ENCODE data around the gene ATP1A4.

The ATP1A4 gene

GRCh38 chr1:160177231-160177630 lies 25.8 kb downstream of the ATP1A4 start:
- DNase-seq (ENCODE audit: low read depth) = no peak

- no peak for DNase-seq (ENCODE audit: low read depth)
Observed at GRCh38 chr1:160177667-160178066, 26.3 kb downstream of the ATP1A4 start.

GRCh38 chr1:160178731-160179130 lies 27.3 kb downstream of the ATP1A4 start:
- no peak for DNase-seq (ENCODE audit: low read depth)

- DNase-seq (ENCODE audit: low read depth) = no peak
Observed at GRCh38 chr1:160179336-160179735, 27.9 kb downstream of the ATP1A4 start.

- DNase-seq (ENCODE audit: low read depth) = no peak
Observed at GRCh38 chr1:160186246-160186645, 34.8 kb downstream of the ATP1A4 start.

GRCh38 chr1:160186729-160187128 lies 35.3 kb downstream of the ATP1A4 start:
- no peak for DNase-seq (ENCODE audit: low read depth)

- DNase-seq (ENCODE audit: low read depth) = no peak
Observed at GRCh38 chr1:160187407-160187806, 36.0 kb downstream of the ATP1A4 start.

- DNase-seq (ENCODE audit: low read depth) = no peak
Observed at GRCh38 chr1:160188341-160188740, 36.9 kb downstream of the ATP1A4 start.

- DNase-seq (ENCODE audit: low read depth) = no peak
Observed at GRCh38 chr1:160189649-160190625, 38.5 kb downstream of the ATP1A4 start, which contains the start of gene CASQ1. TSS of gene CASQ1 (plus strand) at chr1:160190575. CDS start at chr1:160190752, 177 bp downstream.

GRCh38 chr1:160191756-160192155 lies 40.4 kb downstream of the ATP1A4 start:
- DNase-seq (ENCODE audit: low read depth) = no peak

- DNase-seq (ENCODE audit: low read depth) = no peak
Observed at GRCh38 chr1:160192234-160192633, 40.8 kb downstream of the ATP1A4 start.

GRCh38 chr1:160193091-160193819 lies 41.9 kb downstream of the ATP1A4 start:
- peak; percentile 62 for DNase-seq (ENCODE audit: low read depth)

GRCh38 chr1:160193832-160194736 lies 42.7 kb downstream of the ATP1A4 start:
- no peak for DNase-seq (ENCODE audit: low read depth)

GRCh38 chr1:160194737-160195059 lies 43.3 kb downstream of the ATP1A4 start:
- no peak for DNase-seq (ENCODE audit: low read depth)

- DNase-seq (ENCODE audit: low read depth) = no peak
Observed at GRCh38 chr1:160196143-160196542, 44.7 kb downstream of the ATP1A4 start.

- DNase-seq (ENCODE audit: low read depth) = no peak
Observed at GRCh38 chr1:160197231-160197630, 45.8 kb downstream of the ATP1A4 start.

- no peak for DNase-seq (ENCODE audit: low read depth)
Observed at GRCh38 chr1:160200786-160201185, 49.4 kb downstream of the ATP1A4 start.

GRCh38 chr1:160204526-160205241 lies 53.3 kb downstream of the ATP1A4 start:
- DNase-seq (ENCODE audit: low read depth) = no peak

- DNase-seq (ENCODE audit: low read depth) = peak; percentile 60
Observed at GRCh38 chr1:160205242-160206035, 54.0 kb downstream of the ATP1A4 start, which contains the start of gene PEA15. TSS of gene PEA15 (plus strand) at chr1:160205384. CDS start at chr1:160211545, 6,161 bp downstream.

- DNase-seq (ENCODE audit: low read depth) = peak; percentile 19
Observed at GRCh38 chr1:160206036-160206389, 54.6 kb downstream of the ATP1A4 start.
